Prostate gland (tissue), 2 donors: Measurements from ENCODE around the gene APOL4. TPM values are rescaled to one million over a fixed set of nuclear protein-coding genes. Genes with fewer than 3 reads are reported as not detected.

Experiments used
- DNase-seq: peaks from one replicate; pipeline ENCODE4 v3.0.0-alpha.2; 2019; ENCODE audit warnings: low spot score
- H3K27ac ChIP-seq, 2 donors: fragments of 200-600 bp; sonication (generic); 2 replicates each; pipeline ENCODE4 v1.5.1; 2017 to 2019
- H3K27me3 ChIP-seq: fragments of 200-600 bp; sonication (generic); replicated peaks from 2 replicates; pipeline ENCODE4 v1.5.1; 2019; ENCODE audit not compliant: insufficient read depth
- H3K36me3 ChIP-seq, 2 donors: fragments of 200-600 bp; sonication (generic); 1 replicate in 1 of 2; 2 replicates in 1 of 2; pipeline versions ENCODE4 v1.5.1 to v1.8.1; 2017 to 2019
- H3K4me1 ChIP-seq: fragments of 200-600 bp; sonication (generic); replicated peaks from 2 replicates; pipeline ENCODE4 v1.5.1; 2019
- H3K4me3 ChIP-seq, 2 donors: fragments of 200-600 bp; sonication (generic); 2 replicates each; pipeline ENCODE4 v1.5.1; 2017 to 2019
- H3K9me3 ChIP-seq: fragments of 200-600 bp; sonication (generic); 2 replicates; pipeline ENCODE4 v1.5.1; 2017
- CTCF ChIP-seq, 4 experiments: fragments of 200-600 bp in 2 of 4; fragments of 450-650 bp in 2 of 4; sonication (generic) in 2 of 4; IDR thresholded peaks; 1 replicate in 3 of 4; 2 replicates in 1 of 4; pipeline ENCODE4 v1.5.1; 2016 to 2019; ENCODE audit warnings: antibody characterized with exemption in 4 of 4, mild to moderate bottlenecking in 2 of 4, moderate library complexity in 2 of 4
- POLR2A ChIP-seq: fragments of 450-650 bp; IDR thresholded peaks from one replicate; pipeline ENCODE4 v1.6.1; 2016; ENCODE audit warnings: antibody characterized with exemption, mild to moderate bottlenecking
- POLR2AphosphoS5 ChIP-seq: sonication (generic); formaldehyde crosslinking; IDR thresholded peaks from one replicate; pipeline ENCODE4 v1.6.1; 2017; ENCODE audit warnings: antibody characterized with exemption
- WGBS: methylation state at CpG from one replicate; pipeline ENCODE4 v1.1.5; 2018; 5-methylcytosine and 5-hydroxymethylcytosine counted together
- intact Hi-C: fragments of 100-400 bp; cut with DNase I; formaldehyde crosslinking; loops from one replicate; pipeline ENCODE4 v1.14.2; 2022
- total RNA-seq, 2 donors: library from RNA; depleted of rRNA; stranded (reverse); fragments of >200 nt; gene quantifications; one replicate each; pipeline ENCODE4 v1.1.0, GENCODE V29; 2016

Gene APOL4
- total RNA-seq, 2 donors from 2014 or later, result 13.6 to 25.5 TPM

GRCh38 chr22:36160499-36160942, 41.1 kb downstream of the APOL4 start, which contains the start of gene APOL3:
Gene APOL3, minus strand, starts transcription at chr22:36160755. Its CDS starts 11,700 bp downstream, at chr22:36149055.
- Histone ChIP-seq H3K9me3 (no peaks in the 10 kb centered on the region), H3K36me3 (no peaks in the 10 kb centered on the region), H3K4me1 (peaks cover 5% of the 10 kb centered on the region), H3K4me3 (peak within 1 kb of the TSS; percentile 9 to 19), H3K27ac (peak within 1 kb of the TSS; percentile 73 to 86), H3K27me3 (no peaks in the 10 kb centered on the region)
- intact Hi-C loops, result no loop called here
- DNase-seq, result peak; percentile 86
- TF ChIP-seq CTCF (IDR thresholded peaks at IDR 0.05) (no peak), POLR2A (peak; percentile 69), POLR2AphosphoS5 (peak; percentile 90)
- WGBS, result 23% methylated on average over 3 of the region's 3 CpGs

- no peak for TF ChIP-seq CTCF (IDR thresholded peaks at IDR 0.05)
- no peak for TF ChIP-seq POLR2A
- TF ChIP-seq POLR2AphosphoS5, result peak; percentile 88
- WGBS, result 13% methylated on average over 15 of the region's 15 CpGs
- H3K4me3 ChIP-seq, result peak overlapping the region; percentile 21 to 25
- intact Hi-C loops, result loop anchor here (5.0 to 10.0 kb wide), 2 partner anchors 78 to 121 kb away; partner anchors contain the start of gene APOL2
- H3K27ac ChIP-seq, result peak overlapping the region; percentile 86 to 91
- no peaks in the 10 kb centered on the region for H3K9me3 ChIP-seq
- no peaks in the 10 kb centered on the region for H3K27me3 ChIP-seq
- no peaks in the 10 kb centered on the region for H3K36me3 ChIP-seq
- H3K4me1 ChIP-seq, result peaks cover 5% of the 10 kb centered on the region
- peak; percentile 66 for DNase-seq
These were observed 44.8 kb downstream of the APOL4 start for GRCh38 chr22:36156515-36157419.

- WGBS, result 54% methylated on average over 8 of the region's 8 CpGs
- no peak for DNase-seq
- H3K36me3 ChIP-seq, result no peaks in the 10 kb centered on the region
- peak overlapping the region; percentile 21 to 25 for H3K4me3 ChIP-seq
- TF ChIP-seq POLR2A (no peak), POLR2AphosphoS5 (no peak), CTCF (IDR thresholded peaks at IDR 0.05) (no peak)
- peaks cover 5% of the 10 kb centered on the region for H3K4me1 ChIP-seq
- intact Hi-C loops, result loop anchor here (5.0 to 10.0 kb wide), 2 partner anchors 79 to 121 kb away; partner anchors contain the start of gene APOL2
- H3K27me3 ChIP-seq, result no peaks in the 10 kb centered on the region
- no peaks in the 10 kb centered on the region for H3K9me3 ChIP-seq
- peak overlapping the region; percentile 86 to 91 for H3K27ac ChIP-seq
These were observed 45.5 kb downstream of the APOL4 start for GRCh38 chr22:36156119-36156514.

DNA sequence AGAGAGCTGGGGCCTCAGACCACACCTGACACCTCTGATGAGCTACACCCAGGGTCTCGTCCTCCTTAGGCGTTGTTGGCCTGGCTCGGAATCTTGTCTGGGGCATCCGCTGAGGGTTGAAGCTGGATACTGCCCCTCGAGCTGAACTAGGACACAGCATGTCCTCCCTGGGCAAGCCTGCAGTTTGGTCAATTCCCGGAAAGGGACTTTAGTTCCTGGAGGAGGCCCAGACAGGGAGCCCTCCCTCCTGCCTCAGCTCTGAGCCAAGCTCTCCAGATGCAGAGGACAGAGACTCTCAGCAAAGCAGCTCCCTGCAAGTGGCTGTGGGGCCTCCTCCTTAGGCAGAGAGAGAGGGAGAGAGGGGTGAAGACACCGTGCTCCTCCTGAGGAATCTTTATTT, 45.9 kb downstream of the APOL4 start:
- Histone ChIP-seq H3K9me3 (no peaks in the 10 kb centered on the region), H3K36me3 (no peaks in the 10 kb centered on the region), H3K27ac (peak overlapping the region; percentile 86 to 91), H3K4me3 (no peak overlapping the region), H3K27me3 (no peaks in the 10 kb centered on the region), H3K4me1 (peaks cover 5% of the 10 kb centered on the region)
- intact Hi-C loops, result loop anchor here (5.0 to 10.0 kb wide), 2 partner anchors 79 to 122 kb away; partner anchors contain the start of gene APOL2
- no peak for DNase-seq
- TF ChIP-seq CTCF (IDR thresholded peaks at IDR 0.05) (no peak), POLR2AphosphoS5 (peak; percentile 45)
- 59% methylated on average over 7 of the region's 7 CpGs for WGBS
